Heart right ventricle (tissue), 16 donors: Measurements from ENCODE around the gene ZNF341. TPM values are rescaled to one million over a fixed set of nuclear protein-coding genes. Genes with fewer than 3 reads are reported as not detected.
"Not testable (repeated sequence)": the region's sequence is repeated elsewhere in the genome, so short reads cannot be mapped to it uniquely, and the experiment has no call there.

Source experiments
- ATAC-seq, 8 donors: fragments of 200-7000 bp; cut with Tn5 transposase; one replicate each; pipeline ENCODE4 v1.9.1; 2020; ENCODE audit warnings: mild to moderate bottlenecking in 8 of 8, moderate library complexity in 8 of 8, moderate number of reproducible peaks in 1 of 8
- DNase-seq, 2 donors: peaks; one replicate each; pipeline ENCODE4 v3.0.0-alpha.2; 2020
- H3K27ac ChIP-seq, 10 donors: fragments of 200-600 bp; sonication (generic) in 2 of 10; one replicate each; pipeline versions ENCODE4 v1.5.0 to v1.8.0; 2020 to 2022; ENCODE audit warnings: mild to moderate bottlenecking in 3 of 10
- H3K27me3 ChIP-seq, 7 donors: fragments of 200-600 bp; one replicate each; pipeline ENCODE4 v1.8.0; 2021 to 2022; ENCODE audit warnings: mild to moderate bottlenecking in 2 of 7
- H3K36me3 ChIP-seq, 9 donors: fragments of 200-600 bp; sonication (generic) in 1 of 9; one replicate each; pipeline versions ENCODE4 v1.5.0 to v1.8.0; 2020 to 2022; ENCODE audit warnings: mild to moderate bottlenecking in 2 of 9
- H3K4me1 ChIP-seq, 9 donors: fragments of 200-600 bp; sonication (generic) in 1 of 9; one replicate each; pipeline versions ENCODE4 v1.5.0 to v1.8.0; 2020 to 2022; ENCODE audit warnings: mild to moderate bottlenecking in 4 of 9
- H3K4me3 ChIP-seq, 10 donors: fragments of 200-600 bp; sonication (generic) in 2 of 10; one replicate each; pipeline versions ENCODE4 v1.5.0 to v1.8.0; 2020 to 2022; ENCODE audit warnings: mild to moderate bottlenecking in 7 of 10, moderate library complexity in 2 of 10
- H3K9me3 ChIP-seq, 11 donors: fragments of 200-600 bp in 10 of 11; sonication (generic) in 2 of 11; one replicate each; pipeline versions ENCODE4 v1.5.0 to v1.8.0; 2013 to 2022; ENCODE audit warnings: mild to moderate bottlenecking in 2 of 11, control low read depth in 1 of 11, moderate library complexity in 1 of 11
- CTCF ChIP-seq, 9 donors: fragments of 200-600 bp; sonication (generic) in 2 of 9; IDR thresholded peaks; one replicate each; pipeline versions ENCODE4 v1.5.0 to v1.8.0; 2021 to 2022; ENCODE audit warnings: antibody characterized with exemption in 9 of 9, mild to moderate bottlenecking in 5 of 9, moderate library complexity in 1 of 9
- WGBS, 2 donors: extraction: QIAGEN DNeasy Blood & Tissue Kit; methylation state at CpG; one replicate each; pipeline ENCODE4 v1.1.7; 2013; ENCODE audit warnings: inconsistent platforms in 1 of 2; 5-methylcytosine and 5-hydroxymethylcytosine counted together
- intact Hi-C, 10 donors: fragments of 100-400 bp; cut with DNase I; formaldehyde crosslinking; loops; one replicate each; pipeline versions ENCODE4 v1.11.1 to v1.14.2; 2022
- polyA plus RNA-seq, 2 donors: library from polyadenylated mRNA; stranded (reverse); fragments of 200-250 nt; gene quantifications; one replicate each; pipeline ENCODE4 v1.2.3, GENCODE V29; 2013
- total RNA-seq, 10 donors: library from RNA; stranded (reverse); fragmentation: NEBNext Ultra II Directional in 3 of 10; extraction: Animal tissue kit (Norgen Biotek cat#: 25700) in 3 of 10; gene quantifications; one replicate each; pipeline versions ENCODE4 v1.2.1 to v1.2.4, GENCODE V29; 2021 to 2023
- donor health status: Arrhythmogenic right ventricular cardiomyopathy.
- donor health status: ischemic (EF 13 %, LVEDD 7.1; RV severe dilation, severe dysfunction).
- donor health status: healthy with polysubstance abuse.
- donor health status: DM: no; HTN: yes; CAD: no.
- donor health status: DM: no; HTN: no; CAD: no.
- donor health status: ischemic (EF 25% LVEDD 6.9; RV normal size, moderate dysfunction).
- donor health status: ischemic (EF 25% LVEDD 5.7; RV mildly dilated, moderate dysfunction).
- donor health status: healthy.
- donor health status: DM: yes; HTN: yes; CAD: no.
- donor health status: Ischemic cardiomyopathy.
- donor health status: ischemic (EF 35%, LVEDD 5.7; RV mildly dilated, moderate dysfunction).
- donor health status: nonischemic (EF 11% LVEDD 7.7; RV severe dilation, severe dysfunction).
- donor health status: DM: yes; HTN: yes; CAD: no.
- donor health status: PGD.
- donor health status: ischemic (EF 29% LVEDD 5.4; RV normal size, mild dysfunction).
- donor health status: nonischemic (EF 23%, LVEDD 6.1; RV moderate dilation, normal function).

Gene ZNF341
- total and polyA plus RNA-seq, 12 donors, result 0.85 to 3.7 (median 1.7) TPM

- peaks cover 0 to 9% (median 0%) of the 10 kb centered on the region in 9 donors for H3K36me3 ChIP-seq
- H3K27me3 ChIP-seq, result no peaks in the 10 kb centered on the region
- no peaks in the 10 kb centered on the region for H3K9me3 ChIP-seq
- H3K27ac ChIP-seq, result peak overlapping the region in 6 of 10 donors; percentile 31 to 76 (median 59)
- WGBS, 2 donors, result 73 to 76% methylated on average over 13 of the region's 13 CpGs
- H3K4me3 ChIP-seq, result no peak overlapping the region
- intact Hi-C loops, result loop anchor here in 4 of 10 donors (2.0 to 10.0 kb wide), 6 partner anchors 55 to 283 kb away; partner anchors contain the start of gene RALY (in 1 of the 4)
- H3K4me1 ChIP-seq, result peaks cover 10 to 57% (median 43%) of the 10 kb centered on the region in 9 donors
- peak; percentile 40 to 43 for DNase-seq
- TF ChIP-seq CTCF (IDR thresholded peaks at IDR 0.05), result peak; percentile 59 to 85 (median 80)
- peak in 4 of 8 donors; percentile 25 to 48 (median 34) for ATAC-seq
Measured at GRCh38 chr20:33791959-33792597, 60.3 kb downstream of the ZNF341 start.

GRCh38 chr20:33792598-33792989, 60.8 kb downstream of the ZNF341 start:
- WGBS, 2 donors, result 42 to 44% methylated on average over 3 of the region's 3 CpGs

GRCh38 chr20:33793011-33793931, 61.5 kb downstream of the ZNF341 start:
- intact Hi-C loops, result loop anchor here in 4 of 10 donors (2.0 to 10.0 kb wide), 6 partner anchors 54 to 282 kb away; partner anchors contain the start of gene RALY (in 1 of the 4)
- H3K27me3 ChIP-seq, result no peaks in the 10 kb centered on the region
- peak overlapping the region; percentile 2 to 76 (median 56) for H3K27ac ChIP-seq
- peaks cover 0 to 9% (median 0%) of the 10 kb centered on the region in 9 donors for H3K36me3 ChIP-seq
- ATAC-seq, result peak; percentile 53 to 85 (median 74)
- H3K4me1 ChIP-seq, result peaks cover 10 to 46% (median 35%) of the 10 kb centered on the region in 9 donors
- no peak for TF ChIP-seq CTCF (IDR thresholded peaks at IDR 0.05)
- DNase-seq, result peak; percentile 40
- WGBS, 2 donors, result 30 to 31% methylated on average over 21 of the region's 21 CpGs
- peaks cover 0 to 6% (median 0%) of the 10 kb centered on the region in 11 donors for H3K9me3 ChIP-seq
- no peak overlapping the region for H3K4me3 ChIP-seq

More at GRCh38 chr20:33792598-33792989, 60.8 kb downstream of the ZNF341 start:
- H3K27ac ChIP-seq, result peak overlapping the region in 9 of 10 donors; percentile 31 to 76 (median 56)
- intact Hi-C loops, result loop anchor here in 4 of 10 donors (2.0 to 10.0 kb wide), 6 partner anchors 55 to 282 kb away; partner anchors contain the start of gene RALY (in 1 of the 4)
- not testable (repeated sequence) for H3K27me3 ChIP-seq, H3K4me3 ChIP-seq, H3K36me3 ChIP-seq, DNase-seq, H3K9me3 ChIP-seq
- peaks cover 10 to 52% (median 38%) of the 10 kb centered on the region in 9 donors for H3K4me1 ChIP-seq
- peak in 1 of 8 donors; percentile 8 for ATAC-seq

GRCh38 chr20:33796263-33796906, 64.6 kb downstream of the ZNF341 start:
- Histone ChIP-seq H3K4me1 (peaks cover 5 to 28% (median 15%) of the 10 kb centered on the region in 9 donors), H3K4me3 (no peak overlapping the region), H3K27ac (peak overlapping the region in 1 of 10 donors; percentile 39), H3K27me3 (no peaks in the 10 kb centered on the region), H3K9me3 (peaks cover 0 to 6% (median 0%) of the 10 kb centered on the region in 11 donors), H3K36me3 (peaks cover 0 to 4% (median 0%) of the 10 kb centered on the region in 9 donors)
- WGBS, 2 donors, result 56 to 70% methylated on average over 9 of the region's 9 CpGs
- intact Hi-C loops, result loop anchor here in 2 of 10 donors (10.0 kb wide), 2 partner anchors 268 to 278 kb away; no protein-coding TSS in a partner anchor
- no peak for DNase-seq
- TF ChIP-seq CTCF (IDR thresholded peaks at IDR 0.05), result no peak
- ATAC-seq, result no peak
